Activated T-helper 1 cell treated with anti-CD3 and anti-CD28 coated beads, Interleukin-2, amount 50 U/mL, for 16 hours (primary cell): Measurements from ENCODE around the gene CAPZA2.
"Not testable (repeated sequence)": the region's sequence is repeated elsewhere in the genome, so short reads cannot be mapped to it uniquely, and the experiment has no call there.

Experiments
- DNase-seq, 2 donors: peaks; one replicate each; pipeline ENCODE4 v3.0.0-alpha.2; 2020; ENCODE audit warnings: low read depth in 1 of 2, low spot score in 1 of 2

CAPZA2 gene

DNA sequence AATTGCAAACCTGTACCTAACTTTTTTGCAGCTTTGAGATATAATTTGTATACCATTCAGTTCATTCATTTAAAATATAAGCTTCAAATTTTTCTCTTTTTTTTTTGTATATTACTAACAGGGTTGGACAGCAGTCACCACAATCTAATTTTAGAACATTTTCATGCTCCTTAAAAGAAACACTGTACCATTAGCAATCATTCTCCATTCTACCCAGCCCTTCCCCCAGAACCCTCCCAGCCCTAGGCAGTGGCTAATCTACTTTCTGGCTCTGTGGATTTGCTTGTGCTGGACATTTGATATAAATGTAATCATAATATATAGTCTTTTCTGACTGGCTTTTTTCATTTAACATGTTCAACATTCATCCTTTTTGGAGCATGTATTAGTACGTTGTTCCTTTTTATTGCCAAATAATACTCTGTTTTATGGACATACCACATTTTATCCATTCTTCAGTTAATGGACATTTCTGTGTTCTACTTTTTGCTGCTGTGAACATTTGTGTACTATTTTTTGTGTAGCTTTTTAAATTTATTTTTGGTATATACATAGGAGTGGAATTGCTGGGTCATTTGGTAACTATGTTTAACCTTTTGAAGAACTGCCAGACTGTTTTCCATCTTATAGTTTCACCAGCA is 50.0 kb downstream of the CAPZA2 start:
- DNase-seq, result no peak

DNA sequence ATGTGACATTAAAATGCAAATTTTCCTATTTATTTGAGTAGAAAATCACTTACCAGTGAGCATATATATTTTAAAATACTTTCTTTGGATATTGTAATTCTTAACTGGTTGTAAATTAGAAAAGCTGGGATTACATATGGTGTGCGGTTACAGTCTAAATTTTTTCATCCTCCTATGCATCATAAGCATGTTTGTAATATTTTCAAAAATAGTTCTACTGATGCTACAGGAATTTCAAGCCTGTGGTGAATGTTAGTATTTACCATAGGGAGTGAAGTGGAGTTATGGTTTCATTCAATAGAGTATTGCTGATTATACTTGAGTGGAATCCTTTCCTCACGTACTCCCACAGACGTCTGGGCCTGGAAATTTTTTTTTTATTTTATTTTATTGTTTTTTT is 56.3 kb downstream of the CAPZA2 start:
- DNase-seq, result no peak

DNA sequence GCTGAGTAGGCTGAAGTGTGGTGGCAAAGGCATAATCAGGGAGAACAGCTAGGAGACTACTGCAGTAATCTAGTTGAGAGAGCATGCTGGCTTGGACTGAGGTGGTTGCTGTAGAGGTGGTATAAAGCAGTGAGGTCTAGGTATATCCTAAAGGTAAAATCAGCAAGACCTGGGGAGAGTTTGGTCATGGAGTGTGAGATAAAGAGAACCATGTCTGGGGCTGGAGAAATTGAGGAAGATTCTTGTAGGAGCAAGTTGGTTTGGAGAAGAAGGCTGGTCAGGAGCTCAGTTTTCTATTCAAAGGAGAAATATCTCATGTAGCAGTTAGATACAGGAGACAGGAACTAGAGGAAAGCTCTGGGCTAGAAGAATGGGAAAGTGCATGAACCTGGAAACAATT is 58.0 kb downstream of the CAPZA2 start:
- no peak for DNase-seq

DNA sequence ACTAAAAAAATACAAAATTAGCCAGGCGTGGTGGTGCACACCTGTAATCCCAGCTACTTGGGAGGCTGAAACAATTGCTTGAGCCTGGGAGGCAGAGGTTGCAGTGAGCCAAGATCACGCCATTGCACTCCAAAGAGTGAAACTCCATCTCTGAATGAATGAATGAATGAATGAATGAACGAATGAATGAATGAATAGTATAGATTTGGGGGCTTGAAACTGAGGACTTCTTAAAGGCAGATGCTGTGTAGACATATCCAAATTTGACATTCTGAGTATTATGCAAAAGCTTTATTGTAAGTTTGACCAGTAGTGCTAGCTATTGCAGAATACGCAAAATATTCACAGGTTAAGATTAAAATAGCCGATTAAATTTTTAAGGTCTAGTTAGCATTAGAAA is 60.2 kb downstream of the CAPZA2 start:
- DNase-seq, result no peak

DNA sequence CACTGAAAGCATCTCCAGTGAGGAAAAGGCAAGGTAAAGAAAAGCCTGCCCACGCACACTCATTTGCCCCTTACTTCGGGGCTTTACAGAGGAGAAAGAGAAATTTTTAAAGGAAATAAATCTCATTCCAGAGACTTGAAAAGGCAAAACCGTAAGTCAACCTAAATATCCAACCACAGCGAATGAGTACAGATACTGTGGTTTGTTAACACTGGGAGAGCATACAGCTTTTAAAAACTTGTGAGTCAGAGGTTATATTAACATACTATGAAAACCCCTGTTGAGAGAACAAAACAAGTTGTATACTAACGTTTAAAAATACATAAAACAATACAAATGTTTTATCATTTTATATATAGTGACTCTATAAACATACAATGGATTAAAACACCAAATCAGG is 62.4 kb downstream of the CAPZA2 start:
- no peak for DNase-seq

DNA sequence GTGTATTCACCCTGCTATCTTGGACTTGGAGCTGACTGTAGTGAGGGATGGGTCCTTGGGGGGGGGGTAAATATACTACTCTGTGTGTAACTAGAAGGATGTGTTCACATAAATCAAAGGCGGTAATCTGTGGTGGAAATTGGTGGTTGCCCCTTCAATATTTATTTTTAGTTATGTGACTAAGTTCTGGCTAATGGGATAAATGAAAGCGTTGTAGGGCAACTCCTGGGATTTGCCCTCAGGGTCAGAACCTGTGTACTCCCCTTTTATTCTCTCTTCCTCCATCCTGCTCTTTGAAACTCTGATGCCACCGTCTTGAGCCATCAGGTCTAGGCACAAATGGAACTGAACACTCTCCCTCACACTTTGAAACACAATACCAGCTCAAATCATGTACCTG is 66.6 kb downstream of the CAPZA2 start:
- no peak for DNase-seq

DNA sequence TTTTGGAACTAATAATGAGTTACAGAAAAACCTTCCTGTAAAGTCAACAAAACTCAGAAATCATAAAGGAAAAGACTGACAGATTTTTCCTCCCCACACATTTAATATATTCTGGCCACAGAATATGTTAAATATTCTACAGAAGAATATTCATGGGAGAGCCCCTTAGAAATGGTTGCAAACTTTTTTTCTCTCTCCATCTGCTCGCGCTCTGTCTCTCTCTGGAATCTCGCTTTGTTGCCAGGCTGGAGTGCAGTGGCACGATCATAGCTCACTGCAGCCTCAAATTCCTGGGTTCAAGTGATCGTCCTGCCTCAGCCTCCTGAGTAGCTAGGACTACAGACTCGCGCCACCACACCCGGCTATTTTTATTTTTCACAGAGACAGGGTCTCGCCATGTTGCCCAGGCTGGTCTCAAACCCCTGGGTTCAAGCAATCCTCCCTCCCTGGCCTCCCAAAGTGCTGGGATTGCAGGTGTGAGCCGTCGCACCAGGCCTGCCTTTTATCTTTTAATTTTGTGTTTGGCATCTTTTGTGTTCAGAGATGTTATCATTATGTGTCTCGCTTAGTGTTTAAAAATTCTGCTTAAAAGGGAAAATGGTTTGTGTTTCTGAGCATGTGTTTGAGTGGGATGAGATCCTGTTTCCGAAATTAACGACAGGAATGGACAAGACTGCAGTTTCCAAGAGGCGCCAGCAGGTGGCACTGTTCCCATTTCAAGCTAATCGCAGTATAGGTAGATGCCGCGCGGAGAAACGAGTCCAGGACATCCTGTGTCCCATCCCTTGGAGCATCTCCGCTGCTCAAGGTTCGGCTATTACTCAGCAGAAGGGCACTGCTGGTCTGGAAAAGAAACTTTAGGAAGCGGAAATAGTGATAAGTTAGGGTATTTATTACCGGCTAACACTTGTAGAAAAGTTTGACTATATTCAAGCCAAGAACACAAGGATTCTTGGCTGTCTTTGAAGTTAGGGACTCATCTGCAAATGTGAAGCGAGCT is 67.8 kb downstream of the CAPZA2 start:
- DNase-seq, result peak; percentile 57 to 62

DNA sequence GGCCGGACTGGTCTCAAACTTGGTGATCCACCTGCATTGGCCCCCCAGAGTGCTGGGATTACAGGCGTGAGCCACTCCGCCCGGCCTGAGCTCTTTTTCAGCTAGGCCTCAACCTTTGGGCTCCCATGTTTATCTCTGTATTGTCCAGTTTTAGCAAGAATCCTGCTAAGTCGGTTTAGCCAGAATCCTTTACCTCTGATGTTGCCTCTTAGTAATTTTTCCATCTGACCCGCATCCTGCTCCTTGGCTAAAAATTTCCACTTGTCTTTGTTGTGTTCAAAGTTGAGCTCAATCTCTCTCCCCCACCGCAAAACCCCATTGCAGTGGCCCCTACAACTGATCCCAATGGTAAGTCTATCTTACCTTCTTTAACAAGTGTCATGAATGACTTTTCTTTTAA is 70.2 kb downstream of the CAPZA2 start:
- DNase-seq, result no peak

DNA sequence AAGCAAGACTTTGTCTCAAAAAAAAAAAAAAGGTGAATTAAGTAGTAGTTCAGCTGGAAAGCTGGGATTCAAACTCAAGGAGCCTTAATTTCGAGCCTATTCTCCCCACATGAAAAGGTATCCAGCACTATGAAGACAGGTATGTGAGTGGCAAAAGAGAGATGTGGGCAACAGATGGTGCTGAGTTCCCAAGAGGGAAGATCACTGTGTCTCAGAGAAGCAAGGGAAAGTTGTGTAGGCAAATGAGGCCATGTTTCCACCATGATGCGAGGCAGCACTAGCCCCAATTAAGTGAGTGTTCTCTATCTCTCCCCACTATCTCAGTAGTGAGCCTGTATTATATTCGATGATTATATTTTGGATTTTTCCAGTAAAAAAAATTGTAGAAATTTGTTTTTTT is 71.1 kb downstream of the CAPZA2 start:
- DNase-seq, result no peak

DNA sequence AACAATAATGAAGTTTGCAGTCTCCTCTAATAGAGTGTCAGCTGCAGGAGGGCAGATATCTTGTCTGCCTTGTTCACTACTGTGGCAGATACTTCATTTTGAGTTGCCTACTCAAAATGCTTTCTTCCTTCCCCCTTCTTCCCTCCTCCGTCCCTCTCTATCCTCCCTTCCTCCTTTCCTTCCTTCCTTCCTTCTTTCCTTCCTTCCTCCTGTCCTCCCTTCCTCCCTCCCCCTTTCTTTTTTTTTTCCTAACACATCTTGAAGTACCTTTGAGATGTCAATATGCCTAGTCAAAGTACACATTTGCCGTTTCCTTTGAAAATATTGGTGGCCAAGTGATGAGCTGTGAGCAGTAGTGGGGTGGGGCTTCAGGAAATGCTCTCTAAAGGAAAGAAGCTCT is 72.2 kb downstream of the CAPZA2 start:
- no peak for DNase-seq

DNA sequence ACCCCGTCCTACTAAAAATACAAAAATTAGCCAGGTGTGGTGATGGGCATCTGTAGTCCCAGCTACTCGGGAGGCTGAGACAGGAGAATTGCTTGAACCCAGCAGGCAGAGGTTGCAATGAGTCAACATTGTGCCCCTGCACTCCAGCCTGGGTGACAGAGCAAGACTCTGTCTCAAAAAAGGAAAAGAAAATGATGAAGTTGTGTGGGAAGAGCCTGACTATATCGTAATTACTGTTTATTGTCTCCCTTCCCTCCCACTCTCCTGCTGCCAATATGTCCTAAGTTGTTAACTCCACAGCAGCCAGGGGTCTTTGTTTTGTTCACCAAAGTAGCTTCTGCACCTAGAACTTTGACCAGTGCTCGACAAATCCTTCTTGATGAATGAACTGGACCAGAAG is 74.5 kb downstream of the CAPZA2 start:
- not testable (repeated sequence) for DNase-seq

DNA sequence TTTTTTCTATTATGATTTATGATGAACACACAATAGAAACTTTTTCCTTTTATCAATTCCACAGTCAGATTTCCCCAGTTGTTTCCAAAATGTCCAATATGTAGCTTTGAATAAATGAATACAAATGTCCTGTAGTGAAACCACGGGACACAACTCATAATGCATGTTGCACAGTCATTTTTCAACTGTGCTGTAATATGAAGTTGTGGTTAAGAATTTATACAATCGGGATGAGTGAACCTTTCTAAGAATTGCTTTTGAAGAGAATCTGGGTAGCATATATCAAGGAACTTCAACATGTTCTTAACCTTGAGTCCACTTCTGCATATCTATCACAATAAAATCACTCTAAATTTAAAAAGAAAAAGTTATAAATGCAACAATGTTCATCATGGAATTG is 76.3 kb downstream of the CAPZA2 start:
- no peak for DNase-seq

DNA sequence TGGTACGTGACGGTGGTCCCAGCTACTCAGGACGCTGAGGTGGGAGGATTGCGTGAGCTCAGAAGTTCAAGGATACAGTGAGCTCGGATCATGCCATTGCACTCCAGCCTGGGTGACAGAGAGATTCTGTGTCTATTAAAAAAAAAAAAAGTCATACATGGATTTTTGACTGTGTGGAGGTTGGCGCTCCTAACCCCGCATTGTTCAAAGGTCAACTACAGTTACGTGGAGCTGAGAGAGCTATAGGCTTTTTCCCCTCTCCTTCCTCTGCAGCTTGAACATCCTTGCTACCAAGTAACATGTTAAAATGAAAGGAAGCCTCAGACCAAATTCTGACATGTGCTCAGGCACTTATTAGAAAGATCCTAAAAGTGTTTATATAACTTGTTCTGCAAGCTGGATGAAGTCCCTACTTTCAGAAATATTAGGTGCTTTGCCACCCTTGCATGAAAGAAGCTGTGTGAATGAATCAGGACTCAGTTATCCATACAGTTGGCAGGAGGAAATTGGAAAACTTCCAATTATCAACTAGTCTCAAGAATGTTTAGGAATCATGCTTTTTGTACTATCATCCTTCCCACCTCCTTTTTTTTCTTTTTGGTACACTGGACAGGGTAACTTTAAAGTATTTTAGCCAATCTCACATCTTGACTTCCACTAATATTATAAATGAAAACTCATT is 78.4 kb downstream of the CAPZA2 start:
- DNase-seq, result no peak

DNA sequence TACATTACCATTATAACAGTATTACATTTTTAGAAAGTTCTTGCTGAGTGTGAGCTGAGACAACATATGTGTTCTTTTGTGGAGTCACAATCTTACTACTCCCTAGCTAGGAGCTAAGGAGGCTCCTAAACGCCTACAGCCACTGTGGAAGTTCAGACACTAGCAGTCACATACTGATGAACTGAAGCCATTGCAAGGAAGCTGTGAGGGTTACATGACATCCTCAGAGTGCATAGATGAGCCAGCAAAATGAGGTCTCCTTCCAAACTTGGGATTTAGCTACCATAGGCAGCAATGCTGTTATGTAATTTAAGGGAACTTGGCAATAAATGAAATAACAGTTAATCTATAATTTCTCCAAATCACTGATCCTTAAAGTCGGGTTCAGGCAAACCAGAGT is 80.1 kb downstream of the CAPZA2 start:
- no peak for DNase-seq

DNA sequence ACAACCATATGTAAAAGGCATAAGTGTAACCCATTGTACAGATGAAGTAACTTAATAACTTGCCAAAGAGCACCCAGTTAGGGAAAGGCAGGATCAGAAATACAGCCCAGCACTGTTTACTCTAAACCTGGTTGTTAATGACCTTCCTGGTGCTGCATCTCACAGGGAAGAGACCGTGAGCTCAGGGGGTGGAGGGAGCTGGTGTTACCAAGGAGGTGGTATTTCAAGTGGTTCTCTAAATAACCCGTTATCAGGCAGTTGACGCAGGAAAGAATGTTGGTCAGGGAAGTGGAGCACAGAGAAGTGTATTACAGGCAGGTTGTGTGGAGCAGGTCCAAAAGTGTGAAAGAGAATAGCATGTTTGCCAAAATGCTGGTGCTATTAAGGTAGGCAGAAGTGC is 86.5 kb downstream of the CAPZA2 start:
- no peak for DNase-seq

DNA sequence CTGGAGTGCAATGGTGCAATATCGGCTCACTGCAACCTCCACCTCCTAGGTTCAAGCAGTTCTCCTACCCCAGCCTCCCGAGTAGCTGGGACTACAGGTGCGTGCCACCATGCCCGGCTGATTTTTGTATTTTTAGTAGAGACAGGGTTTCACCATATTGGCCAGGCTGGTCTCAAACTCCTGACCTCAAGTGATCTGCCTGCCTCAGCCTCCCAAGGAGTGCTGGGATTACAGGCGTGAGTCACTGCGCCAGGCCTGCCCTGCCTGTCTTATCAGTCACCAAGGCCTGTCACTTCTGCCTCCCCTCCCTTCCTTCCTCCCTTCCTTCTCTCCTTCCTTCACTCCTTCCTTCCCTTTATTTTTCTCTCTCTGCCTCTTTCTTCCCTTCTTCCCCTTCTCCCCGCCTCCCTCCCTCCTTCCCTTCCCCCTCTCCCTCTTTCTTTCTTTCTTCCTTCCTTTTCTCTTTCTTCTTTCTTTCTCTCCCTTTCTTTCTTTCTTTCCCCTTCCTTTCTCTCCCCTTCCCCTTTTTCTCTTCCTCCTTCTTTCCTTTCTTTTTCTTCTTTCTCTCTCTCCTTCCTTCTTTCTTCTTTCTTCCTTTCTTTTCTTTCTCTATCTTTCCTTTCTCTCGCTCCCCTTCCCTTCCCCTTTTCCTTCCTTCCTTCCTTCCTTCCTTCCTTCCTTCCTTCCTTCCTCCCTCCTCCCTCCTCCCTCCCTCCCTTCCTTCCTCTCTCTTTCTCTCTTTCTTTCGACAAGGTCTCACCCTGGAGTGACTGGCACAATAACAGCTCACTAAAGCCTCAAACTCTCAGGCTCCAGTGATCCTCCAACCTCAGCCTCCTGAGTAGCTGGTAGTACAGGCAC is 87.8 kb downstream of the CAPZA2 start:
- DNase-seq, result no peak

DNA sequence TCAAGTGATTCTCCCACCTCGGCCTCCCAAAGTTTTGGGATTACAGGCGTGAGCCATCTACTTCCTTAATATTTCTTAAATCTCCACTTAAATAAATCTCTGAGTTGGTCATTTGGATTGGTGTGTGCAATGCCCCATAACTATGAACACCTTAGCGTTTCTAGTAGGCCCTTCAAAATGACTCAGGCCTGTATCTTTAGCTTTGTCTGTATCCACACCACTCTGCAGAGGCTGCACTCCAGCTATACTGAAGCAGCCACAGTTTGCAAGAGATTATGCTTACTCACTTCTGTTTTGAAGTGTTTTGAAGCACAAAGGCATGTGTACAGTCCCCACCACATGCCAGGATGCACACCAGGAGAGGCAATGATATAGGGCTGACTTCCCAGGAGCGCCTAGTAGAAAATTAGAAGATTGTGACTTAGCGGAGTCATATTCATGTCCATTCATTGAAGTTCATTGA is 88.5 kb downstream of the CAPZA2 start:
- no peak for DNase-seq

DNA sequence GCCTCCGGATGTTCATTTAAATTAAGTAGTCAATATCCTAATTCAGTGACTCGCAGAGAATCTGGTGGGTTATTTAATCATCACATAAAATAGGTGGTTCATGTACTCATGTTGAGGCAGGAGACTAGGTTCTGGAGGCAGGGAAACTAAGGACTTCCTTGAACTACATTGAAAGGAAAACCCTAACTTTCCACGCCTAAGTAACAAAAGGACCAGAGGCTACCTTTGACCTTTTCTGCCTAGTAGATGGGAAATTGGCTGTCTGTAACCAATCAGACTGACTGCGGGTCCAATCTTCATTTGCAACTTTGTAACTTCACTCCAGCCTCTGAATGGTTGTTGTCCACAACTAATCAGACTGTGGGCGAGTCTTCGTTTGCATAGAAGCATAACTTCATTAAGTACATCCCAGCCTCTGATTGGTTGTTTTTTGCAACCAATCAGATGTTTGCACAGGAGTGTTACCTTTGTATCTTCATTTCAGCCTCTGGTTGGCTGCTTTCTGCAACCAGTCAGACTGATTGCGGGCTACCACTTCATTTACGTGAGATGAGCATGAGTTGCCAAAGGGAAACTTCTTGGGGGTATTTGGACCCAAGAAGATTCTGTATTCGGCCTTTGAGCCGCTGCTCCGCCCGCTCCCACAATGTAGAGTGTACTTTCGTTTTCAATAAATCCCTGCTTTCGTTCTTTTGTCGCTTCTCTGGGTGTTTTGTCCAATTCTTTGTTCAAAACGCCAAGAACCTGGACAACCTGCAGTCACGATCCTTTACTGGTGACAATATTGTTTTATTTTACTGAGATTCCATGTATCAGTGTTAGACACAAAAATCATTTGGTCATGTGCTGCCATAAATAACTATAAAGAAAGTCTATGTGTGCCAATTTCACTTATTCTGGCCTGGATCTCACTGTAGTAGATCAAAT is 89.2 kb downstream of the CAPZA2 start:
- no peak for DNase-seq

DNA sequence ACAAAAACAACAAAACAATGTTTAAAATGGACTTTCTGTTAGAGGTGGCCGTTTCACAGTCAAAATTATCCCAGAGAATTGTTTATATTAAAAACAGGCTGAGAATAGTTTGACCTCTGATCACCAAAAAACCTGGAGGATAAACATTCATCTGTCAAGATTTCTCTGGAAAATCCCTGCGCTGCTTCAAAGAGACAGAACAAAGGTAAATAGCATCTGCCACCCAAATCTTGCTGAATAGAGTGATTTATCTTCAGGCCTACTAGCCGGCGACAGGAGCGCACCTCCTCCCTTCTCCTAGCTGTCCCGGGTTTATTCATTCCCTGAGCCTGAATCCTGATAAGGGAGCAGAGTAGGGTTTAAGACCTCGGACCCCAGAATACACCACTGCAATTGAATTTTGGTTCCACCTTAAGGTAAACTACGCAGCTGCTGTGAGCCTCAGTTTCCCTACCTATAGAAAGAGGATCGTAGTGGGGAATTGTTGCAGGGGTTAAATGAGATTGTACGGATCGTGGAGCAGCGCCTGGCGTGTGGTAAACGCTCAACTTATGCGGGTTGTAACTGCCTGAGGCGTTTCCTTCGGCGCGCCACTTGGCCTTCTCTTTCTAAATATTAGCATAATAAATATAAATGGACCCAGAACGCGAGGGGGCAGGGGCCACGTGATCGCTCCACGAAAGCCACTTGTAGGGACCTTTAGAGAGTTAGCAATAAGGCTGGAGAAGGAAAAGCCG is 90.4 kb downstream of the CAPZA2 start:
- no peak for DNase-seq
